GM19193 (cell line): Measurements from ENCODE around the gene ZNF235.

Source experiments
- POLR2A ChIP-seq: IDR thresholded peaks from 4 replicates; pipeline ENCODE4 v1.6.1; 2011; ENCODE audit not compliant: insufficient read depth, insufficient read length; ENCODE audit errors: extremely low read depth

The ZNF235 gene

GRCh38 chr19:44277331-44277730 lies 27.5 kb downstream of the ZNF235 start:
- no peak for TF ChIP-seq POLR2A

GRCh38 chr19:44260695-44261446 lies 44.0 kb downstream of the ZNF235 start:
- TF ChIP-seq POLR2A = no peak

GRCh38 chr19:44260343-44260681 lies 44.5 kb downstream of the ZNF235 start:
- no peak for TF ChIP-seq POLR2A

GRCh38 chr19:44258835-44259413 lies 45.9 kb downstream of the ZNF235 start:
- no peak for TF ChIP-seq POLR2A

- TF ChIP-seq POLR2A = no peak
Measured at GRCh38 chr19:44258136-44258535, 46.7 kb downstream of the ZNF235 start.

- TF ChIP-seq POLR2A = no peak
Measured at GRCh38 chr19:44255705-44256411, 49.0 kb downstream of the ZNF235 start.

DNA sequence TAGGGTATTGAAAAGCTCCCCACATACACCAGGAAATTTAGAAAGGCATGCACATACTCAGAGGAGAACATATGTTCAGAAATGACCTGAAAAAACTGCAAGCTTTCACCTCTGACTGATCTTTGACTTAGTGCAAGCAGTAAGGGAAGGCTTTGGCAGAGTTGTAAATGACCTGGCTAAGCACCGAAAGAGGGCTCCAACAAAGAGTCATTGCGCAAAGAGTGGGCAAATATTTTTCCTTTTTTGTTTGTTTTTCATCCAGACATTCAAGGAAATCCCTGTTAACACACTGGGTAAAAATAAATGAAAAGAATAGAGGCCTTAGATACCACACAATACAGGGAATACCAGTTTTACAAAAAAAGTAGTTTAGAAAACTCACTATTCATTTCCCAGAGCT lies 50.3 kb downstream of the ZNF235 start:
- TF ChIP-seq POLR2A = no peak

DNA sequence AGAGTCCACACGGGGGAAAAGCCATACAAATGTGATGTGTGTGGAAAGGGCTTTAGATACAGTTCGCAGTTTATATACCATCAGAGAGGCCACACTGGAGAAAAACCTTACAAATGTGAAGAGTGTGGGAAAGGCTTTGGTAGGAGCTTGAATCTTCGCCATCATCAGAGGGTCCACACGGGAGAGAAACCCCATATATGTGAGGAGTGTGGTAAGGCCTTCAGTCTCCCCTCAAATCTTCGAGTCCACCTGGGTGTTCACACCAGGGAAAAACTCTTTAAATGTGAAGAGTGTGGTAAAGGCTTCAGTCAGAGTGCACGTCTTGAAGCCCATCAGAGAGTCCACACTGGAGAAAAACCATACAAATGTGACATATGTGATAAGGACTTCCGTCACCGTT lies 68.4 kb downstream of the ZNF235 start:
- no peak for TF ChIP-seq POLR2A
